ENCODE results near the gene ABI1. TPM values are rescaled to one million over a fixed set of nuclear protein-coding genes. Genes with fewer than 3 reads are reported as not detected.

Gene ABI1
- total and polyA plus RNA-seq, 9 of the 15 experiments (the other 6 are each of a cell fraction or from before 2014, with no cell fraction given): 22.1 to 52.3 (median 39.0) TPM

DNA sequence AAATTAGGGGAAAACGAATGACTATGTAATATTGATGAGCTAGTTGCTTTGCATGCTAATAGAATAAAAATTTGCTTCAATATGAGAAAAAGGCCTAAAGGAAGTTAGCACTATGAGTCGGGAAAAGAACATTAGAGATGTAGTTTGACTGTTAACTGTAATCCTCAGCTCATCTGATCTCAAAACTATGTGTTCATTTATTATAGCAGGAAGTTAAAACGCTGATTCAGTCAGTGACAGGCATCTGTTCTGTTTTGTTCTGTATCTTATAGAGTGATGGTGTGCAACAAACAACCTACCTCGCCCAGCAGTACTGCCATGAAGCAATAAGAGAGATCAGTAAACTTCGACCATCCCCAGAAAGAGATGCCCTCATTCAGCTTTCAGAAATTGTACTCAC is 114.7 kb downstream of the ABI1 start:
- CTCF ChIA-PET (ENCODE audit: low intra/inter-chr PET ratio): no interaction called here
- no TSS peak for BruUV-seq (replicated peaks)
- DNase-seq (ENCODE audit: extremely low read depth in 1 of 4, low spot score in 3 of 4): no peak
- no peaks in the 10 kb centered on the region for H3K4me1 ChIP-seq (replicated peaks in 1 of 2; ENCODE audit: control insufficient read depth in 2 of 2, insufficient read depth in 2 of 2, low read length in 2 of 2)
- H3K79me2 ChIP-seq (ENCODE audit: control insufficient read depth, insufficient read depth, low read length): no peaks in the 10 kb centered on the region
- POLR2A ChIA-PET: interaction anchor here (0.7 kb wide), 1 partner anchor 13 kb away, joined by 5 read pairs; no protein-coding TSS in a partner anchor
- no peak for TF ChIP-seq SETDB1 (IDR thresholded peaks at IDR 0.05; ENCODE audit: low read length)
- TF ChIP-seq ZNF316 (IDR thresholded peaks at IDR 0.05): 0 out of 2 replicates have a peak, but pooled peaks have one; percentile 25
- TF ChIP-seq C11orf30 (IDR thresholded peaks at IDR 0.05; ENCODE audit: low read depth): 0 out of 2 replicates have a peak, but pooled peaks have one; percentile 7
- H3K27ac ChIP-seq (ENCODE audit: extremely low read depth, low read depth, low read length): no peak overlapping the region
- no peak overlapping the region for H2AFZ ChIP-seq (ENCODE audit: low read depth, low read length)
- in situ Hi-C loops (cut with MboI) (loop anchor here (10.0 kb wide), 1 partner anchor 629 kb away; no protein-coding TSS in a partner anchor), intact Hi-C loops (cut with micrococcal nuclease) (no loop called here)
- H3K9me3 ChIP-seq (replicated peaks; ENCODE audit: control insufficient read depth, insufficient read depth, low read depth, low read length): no peaks in the 10 kb centered on the region
- no peak overlapping the region for H3K4me3 ChIP-seq
- ATAC-seq: no peak
- no peaks in the 10 kb centered on the region for H3K9me1 ChIP-seq (ENCODE audit: control insufficient read depth, insufficient read depth, low read length)
- H3K36me3 ChIP-seq (ENCODE audit: control insufficient read depth, insufficient read depth, low read length): peaks cover 86% of the 10 kb centered on the region
- no peaks in the 10 kb centered on the region for H4K20me1 ChIP-seq (replicated peaks; ENCODE audit: control insufficient read depth, insufficient read depth, low read length)
- no peaks in the 10 kb centered on the region for H3K27me3 ChIP-seq (ENCODE audit: control insufficient read depth in 2 of 2, insufficient read depth in 2 of 2, low read length in 2 of 2)
- FAIRE-seq: no peak
- WGBS (ENCODE audit: insufficient coverage, low coverage, missing lambda C conversion rate): 77% methylated on average over 5 of the region's 5 CpGs
- H3K9ac ChIP-seq (ENCODE audit: insufficient read depth in 1 of 2, low read depth in 2 of 2, low read length in 2 of 2): no peak overlapping the region
- no peak overlapping the region for H3K4me2 ChIP-seq (ENCODE audit: insufficient read depth, low read length)

DNA sequence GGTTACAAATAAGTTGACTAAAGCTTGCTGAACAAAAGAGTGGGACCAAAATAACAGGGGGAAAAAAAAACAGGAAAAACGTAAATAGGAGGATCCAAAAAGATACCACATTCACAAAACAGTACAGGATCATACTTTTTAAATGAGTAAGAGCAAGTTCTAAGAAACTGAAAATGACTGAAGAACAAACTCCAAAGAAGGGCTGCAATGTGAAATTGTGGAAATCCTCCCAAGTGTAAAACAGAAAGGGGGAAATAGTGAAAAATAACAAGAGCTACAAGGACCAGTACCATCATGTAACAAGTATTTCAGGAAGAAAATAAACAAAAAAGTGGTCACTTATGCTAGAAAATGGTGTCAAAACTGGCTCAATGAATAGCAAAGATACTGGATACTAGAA is 116.9 kb downstream of the ABI1 start:
- ChIA-PET CTCF (ENCODE audit: low intra/inter-chr PET ratio) (no interaction called here), POLR2A (interaction anchor here (0.7 kb wide), 1 partner anchor 416 kb away, joined by 3 read pairs; no protein-coding TSS in a partner anchor)
- TF ChIP-seq, protein P1, sequence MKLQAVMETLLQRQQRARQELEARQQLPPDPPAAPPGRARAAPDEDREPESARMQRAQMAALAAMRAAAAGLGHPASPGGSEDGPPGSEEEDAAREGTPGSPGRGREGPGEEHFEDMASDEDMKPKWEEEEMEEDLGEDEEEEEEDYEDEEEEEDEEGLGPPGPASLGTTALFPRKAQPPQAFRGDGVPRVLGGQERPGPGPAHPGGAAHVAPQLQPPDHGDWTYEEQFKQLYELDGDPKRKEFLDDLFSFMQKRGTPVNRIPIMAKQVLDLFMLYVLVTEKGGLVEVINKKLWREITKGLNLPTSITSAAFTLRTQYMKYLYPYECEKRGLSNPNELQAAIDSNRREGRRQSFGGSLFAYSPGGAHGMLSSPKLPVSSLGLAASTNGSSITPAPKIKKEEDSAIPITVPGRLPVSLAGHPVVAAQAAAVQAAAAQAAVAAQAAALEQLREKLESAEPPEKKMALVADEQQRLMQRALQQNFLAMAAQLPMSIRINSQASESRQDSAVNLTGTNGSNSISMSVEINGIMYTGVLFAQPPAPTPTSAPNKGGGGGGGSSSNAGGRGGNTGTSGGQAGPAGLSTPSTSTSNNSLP (IDR thresholded peaks at IDR 0.05; ENCODE audit: borderline replicate concordance, low read depth, low read length): no peak
- TF ChIP-seq POLR2A (conservative IDR thresholded peaks at IDR 0.05): 0 out of 2 replicates have a peak, but pooled peaks have one; percentile 25
- H3K27me3 ChIP-seq (ENCODE audit: control insufficient read depth in 2 of 2, insufficient read depth in 2 of 2, low read length in 2 of 2): no peaks in the 10 kb centered on the region
- 100% methylated on average over 1 of the region's 1 CpG for WGBS (ENCODE audit: insufficient coverage, low coverage, missing lambda C conversion rate)
- intact Hi-C loops (cut with micrococcal nuclease): no loop called here
- H3K9me1 ChIP-seq (ENCODE audit: control insufficient read depth, insufficient read depth, low read length): no peaks in the 10 kb centered on the region
- FAIRE-seq: no peak
- H3K9ac ChIP-seq (ENCODE audit: insufficient read depth in 1 of 2, low read depth in 2 of 2, low read length in 2 of 2): no peak overlapping the region
- TSS peak; percentile 12 for BruUV-seq (replicated peaks)
- in situ Hi-C loops (cut with MboI): loop anchor here (10.0 kb wide), 1 partner anchor 631 kb away; no protein-coding TSS in a partner anchor
- no peak overlapping the region for H2AFZ ChIP-seq (ENCODE audit: low read depth, low read length)
- H3K27ac ChIP-seq (ENCODE audit: extremely low read depth, low read depth, low read length): no peak overlapping the region
- no peak for DNase-seq (ENCODE audit: extremely low read depth in 1 of 4, low spot score in 3 of 4)
- no peak overlapping the region for H3K4me2 ChIP-seq (ENCODE audit: insufficient read depth, low read length)
- no peaks in the 10 kb centered on the region for H3K4me1 ChIP-seq (replicated peaks in 1 of 2; ENCODE audit: control insufficient read depth in 2 of 2, insufficient read depth in 2 of 2, low read length in 2 of 2)
- peaks cover 96% of the 10 kb centered on the region for H3K36me3 ChIP-seq (ENCODE audit: control insufficient read depth, insufficient read depth, low read length)
- no peaks in the 10 kb centered on the region for H3K9me3 ChIP-seq (replicated peaks; ENCODE audit: control insufficient read depth, insufficient read depth, low read depth, low read length)
- ATAC-seq: no peak
- H3K79me2 ChIP-seq (ENCODE audit: control insufficient read depth, insufficient read depth, low read length): no peaks in the 10 kb centered on the region
- H4K20me1 ChIP-seq (replicated peaks; ENCODE audit: control insufficient read depth, insufficient read depth, low read length): no peaks in the 10 kb centered on the region
- no peak overlapping the region for H3K4me3 ChIP-seq
